Stimulated activated CD8-positive, alpha-beta memory T cell treated with anti-CD3 and anti-CD28 coated beads, Interleukin-7, amount 100 ng/mL, for 48 hours (primary cell): Measurements from ENCODE around the gene BTK.
"Not testable (repeated sequence)": the region's sequence is repeated elsewhere in the genome, so short reads cannot be mapped to it uniquely, and the experiment has no call there.

ENCODE experiments used
- DNase-seq, 2 donors: peaks; one replicate each; pipeline ENCODE4 v3.0.0-alpha.2; 2020; ENCODE audit warnings: low read depth in 1 of 2; ENCODE audit errors: extremely low read depth in 1 of 2

BTK gene

GRCh38 chrX:101347859-101348451 is 38.0 kb downstream of the BTK start:
- DNase-seq = no peak

- DNase-seq = no peak
These were observed 48.2 kb downstream of the BTK start for GRCh38 chrX:101337776-101338271.

GRCh38 chrX:101334310-101334709 is 51.7 kb downstream of the BTK start:
- DNase-seq = not testable (repeated sequence)

- not testable (repeated sequence) for DNase-seq
These were observed 59.4 kb downstream of the BTK start for GRCh38 chrX:101326600-101326999.

GRCh38 chrX:101303790-101304189 is 82.2 kb downstream of the BTK start:
- no peak for DNase-seq
